DOHH2 (cell line): ENCODE measurements around the gene AKAP17A.
"Not testable (repeated sequence)": the region's sequence is repeated elsewhere in the genome, so short reads cannot be mapped to it uniquely, and the experiment has no call there.

ENCODE experiments used
- H3F3A ChIP-seq: fragments of 200-600 bp; sonication (generic), shearing (Covaris generic); 2 replicates; pipeline ENCODE4 v1.6.0; 2016; ENCODE audit warnings: antibody characterized with exemption, mild to moderate bottlenecking; ENCODE audit not compliant: control insufficient read depth, insufficient read depth
- H3K27ac ChIP-seq: fragments of 200-600 bp; sonication (generic); 2 replicates; pipeline ENCODE4 v1.5.1; 2014; ENCODE audit warnings: low read depth, mild to moderate bottlenecking, low read length, moderate library complexity
- H3K27me3 ChIP-seq: fragments of 200-600 bp; sonication (generic); 2 replicates; pipeline ENCODE4 v1.6.1; 2014; ENCODE audit warnings: mild to moderate bottlenecking, low read length, mixed read lengths; ENCODE audit not compliant: control insufficient read depth
- H3K36me3 ChIP-seq: fragments of 200-600 bp; sonication (generic); 2 replicates; pipeline ENCODE4 v1.6.1; 2014; ENCODE audit warnings: mild to moderate bottlenecking, low read length, moderate library complexity, mixed read lengths; ENCODE audit not compliant: control insufficient read depth
- H3K4me1 ChIP-seq: fragments of 200-600 bp; sonication (generic); 2 replicates; pipeline ENCODE4 v1.6.1; 2014; ENCODE audit warnings: mild to moderate bottlenecking, low read length, mixed read lengths; ENCODE audit not compliant: control insufficient read depth
- H3K4me2 ChIP-seq: fragments of 200-600 bp; sonication (generic); 2 replicates; pipeline ENCODE4 v1.6.0; 2014; ENCODE audit warnings: mild to moderate bottlenecking, low read length, moderate library complexity
- H3K4me3 ChIP-seq: fragments of 200-600 bp; sonication (generic); 2 replicates; pipeline ENCODE4 v1.5.1; 2014; ENCODE audit warnings: mild to moderate bottlenecking, low read length, mixed read lengths
- H3K79me2 ChIP-seq: fragments of 200-600 bp; sonication (generic); 2 replicates; pipeline ENCODE4 v1.6.1; 2014; ENCODE audit warnings: mild to moderate bottlenecking, low read length, mixed read lengths; ENCODE audit not compliant: control insufficient read depth
- H3K9me2 ChIP-seq: fragments of 200-600 bp; sonication (generic); replicated peaks from 2 replicates; pipeline ENCODE4 v1.6.1; 2014; ENCODE audit warnings: mild to moderate bottlenecking, low read length, mixed read lengths; ENCODE audit not compliant: control insufficient read depth
- H3K9me3 ChIP-seq: fragments of 200-600 bp; sonication (generic); 2 replicates; pipeline ENCODE4 v1.6.1; 2014; ENCODE audit warnings: antibody characterized with exemption, low read length, mixed read lengths; ENCODE audit not compliant: control insufficient read depth, insufficient read depth
- H4K20me1 ChIP-seq: fragments of 200-600 bp; sonication (generic); 2 replicates; pipeline ENCODE4 v1.6.0; 2014; ENCODE audit warnings: low read depth, mild to moderate bottlenecking, antibody characterized with exemption, low read length, moderate library complexity; ENCODE audit not compliant: control insufficient read depth, insufficient read depth
- CTCF ChIP-seq: fragments of 200-600 bp; sonication (generic); IDR thresholded peaks from one replicate; pipeline ENCODE4 v1.5.1; 2014; ENCODE audit warnings: antibody characterized with exemption, mild to moderate bottlenecking, low read depth, low read length; ENCODE audit not compliant: poor library complexity, severe bottlenecking
- EZH2phosphoT487 ChIP-seq: fragments of 200-600 bp; sonication (generic); IDR thresholded peaks from 2 replicates; pipeline ENCODE4 v1.6.1; 2017; ENCODE audit warnings: borderline replicate concordance, mild to moderate bottlenecking, antibody characterized with exemption, low read length, moderate library complexity, mixed read lengths

AKAP17A gene

DNA sequence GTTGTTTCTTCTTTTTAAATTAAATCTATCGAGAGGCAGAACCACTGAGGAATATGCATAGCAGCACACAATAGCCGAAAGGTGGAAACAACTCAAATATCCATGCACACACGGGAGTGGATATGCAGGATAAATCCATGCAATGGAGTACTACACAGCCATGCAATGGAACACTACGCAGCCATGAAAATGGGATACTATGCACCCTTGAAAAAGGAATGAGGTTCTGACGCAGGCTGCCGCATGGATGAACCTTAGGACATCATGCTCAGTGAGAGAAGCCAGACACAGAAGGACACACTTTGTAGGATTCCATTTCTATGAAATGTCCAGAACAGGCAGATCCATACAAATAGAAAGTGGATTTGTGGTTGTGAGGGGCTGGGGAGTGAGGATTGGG is 36.0 kb upstream of the AKAP17A start:
- peak overlapping the region; percentile 18 for H3K4me3 ChIP-seq
- H4K20me1 ChIP-seq = no peaks in the 10 kb centered on the region
- no peaks in the 10 kb centered on the region for H3K9me2 ChIP-seq
- peak overlapping the region; percentile 51 for H3K4me2 ChIP-seq
- H3K27ac ChIP-seq = no peak overlapping the region
- no peaks in the 10 kb centered on the region; the same call in 1 of the 2 replicates for H3K27me3 ChIP-seq
- TF ChIP-seq EZH2phosphoT487 (no peak), CTCF (no peak)
- peaks cover 5% of the 10 kb centered on the region for H3K9me3 ChIP-seq
- H3K36me3 ChIP-seq = no peaks in the 10 kb centered on the region
- H3K79me2 ChIP-seq = no peaks in the 10 kb centered on the region
- H3F3A ChIP-seq = peaks cover 9% of the 10 kb centered on the region; the same call in 1 of the 2 replicates
- peaks cover 13% of the 10 kb centered on the region for H3K4me1 ChIP-seq

DNA sequence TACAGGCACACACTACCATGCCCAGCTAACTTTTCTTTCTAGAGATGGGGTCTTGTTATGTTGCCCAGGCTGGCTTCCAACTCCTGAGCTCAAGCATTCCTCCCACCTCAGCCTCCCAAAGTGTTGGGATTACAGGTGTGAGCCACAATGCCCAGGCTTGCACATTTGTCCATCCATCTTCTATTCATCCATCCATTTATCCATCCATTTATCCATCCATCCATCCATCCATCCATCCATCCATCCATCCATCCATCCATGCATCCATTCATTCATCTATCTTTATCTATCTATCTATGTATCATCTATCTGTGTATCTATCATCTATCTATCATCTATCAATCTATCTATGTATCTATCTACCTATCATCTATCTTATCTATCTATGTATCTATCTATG is 34.0 kb upstream of the AKAP17A start:
- H3K9me2 ChIP-seq, H3K9me3 ChIP-seq, H3K4me3 ChIP-seq, H3K27me3 ChIP-seq, H3K4me2 ChIP-seq, H3K79me2 ChIP-seq, H4K20me1 ChIP-seq, H3K27ac ChIP-seq, H3K36me3 ChIP-seq, H3F3A ChIP-seq: not testable (repeated sequence)
- H3K4me1 ChIP-seq = peaks cover 13% of the 10 kb centered on the region

GRCh38 chrX:1558761-1559468 is 32.5 kb upstream of the AKAP17A start:
- peaks cover 13% of the 10 kb centered on the region for H3K4me1 ChIP-seq
- H3K27ac ChIP-seq = no peak overlapping the region
- H3K36me3 ChIP-seq = no peaks in the 10 kb centered on the region
- H4K20me1 ChIP-seq = no peaks in the 10 kb centered on the region
- H3F3A ChIP-seq = peaks cover 3% of the 10 kb centered on the region; the same call in 1 of the 2 replicates
- 0 out of 2 replicates have a peak, but pooled peaks cover 6% of the 10 kb centered on the region for H3K27me3 ChIP-seq
- H3K79me2 ChIP-seq = no peaks in the 10 kb centered on the region
- no peaks in the 10 kb centered on the region for H3K9me2 ChIP-seq
- TF ChIP-seq CTCF = no peak
- no peak for TF ChIP-seq EZH2phosphoT487
- no peak overlapping the region for H3K4me3 ChIP-seq
- peaks cover 5% of the 10 kb centered on the region for H3K9me3 ChIP-seq
- no peak overlapping the region for H3K4me2 ChIP-seq

DNA sequence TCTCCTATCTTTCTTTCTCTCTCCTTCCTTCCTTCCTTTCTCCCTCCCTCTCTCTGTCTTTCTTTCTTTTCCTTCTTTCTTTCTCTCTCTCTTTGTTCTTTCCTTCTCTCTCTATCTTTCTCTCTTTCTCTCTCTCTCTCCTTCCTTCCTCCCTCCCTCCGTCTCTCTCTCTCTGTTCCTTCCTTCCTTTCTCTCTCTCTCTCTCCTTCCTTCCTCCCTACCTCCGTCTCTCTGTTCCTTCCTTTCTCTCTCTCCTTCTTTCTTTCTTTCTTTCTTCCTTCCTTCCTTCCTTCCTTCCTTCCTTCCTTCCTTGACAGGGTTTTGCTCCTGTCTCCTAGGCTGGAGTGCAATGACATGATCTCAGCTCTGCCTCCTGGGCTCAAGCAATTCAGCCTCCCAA is 30.2 kb upstream of the AKAP17A start:
- TF ChIP-seq CTCF (no peak), EZH2phosphoT487 (no peak)
- H3K9me2 ChIP-seq = no peaks in the 10 kb centered on the region
- H3K4me2 ChIP-seq = no peak overlapping the region
- no peaks in the 10 kb centered on the region for H4K20me1 ChIP-seq
- no peak overlapping the region for H3K27ac ChIP-seq
- H3K36me3 ChIP-seq = no peaks in the 10 kb centered on the region
- no peak overlapping the region for H3K4me3 ChIP-seq
- H3K27me3 ChIP-seq = 0 out of 2 replicates have a peak, but pooled peaks cover 6% of the 10 kb centered on the region
- H3K79me2 ChIP-seq = no peaks in the 10 kb centered on the region
- no peaks in the 10 kb centered on the region for H3F3A ChIP-seq
- no peaks in the 10 kb centered on the region for H3K9me3 ChIP-seq
- peaks cover 11% of the 10 kb centered on the region for H3K4me1 ChIP-seq

- not testable (repeated sequence) for H3K9me2 ChIP-seq, H3K27me3 ChIP-seq, H3K9me3 ChIP-seq, H3K4me3 ChIP-seq, H3K36me3 ChIP-seq, H3K27ac ChIP-seq, H3K4me2 ChIP-seq, H3F3A ChIP-seq, H4K20me1 ChIP-seq, H3K79me2 ChIP-seq
- H3K4me1 ChIP-seq = peaks cover 11% of the 10 kb centered on the region
Observed at GRCh38 chrX:1564077-1564476, 27.3 kb upstream of the AKAP17A start.
